Activated naive CD8-positive, alpha-beta T cell treated with anti-CD3 and anti-CD28 coated beads, Interleukin-2, amount 10 ng/mL, durations not matched to agents 7 days and 5 days (primary cell): Measurements from ENCODE around the gene CUEDC2. TPM values are rescaled to one million over a fixed set of nuclear protein-coding genes. Genes with fewer than 3 reads are reported as not detected.
"Not testable (repeated sequence)": the region's sequence is repeated elsewhere in the genome, so short reads cannot be mapped to it uniquely, and the experiment has no call there.

Experiments
- ATAC-seq: fragments of 150-1000 bp; cut with Tn5 transposase; one replicate; pipeline ENCODE4 v1.10.0; 2021; ENCODE audit warnings: low read depth, moderate library complexity
- POLR2A ChIA-PET: fragments of 350-600 bp; sonication (Branson Sonifier 250); formaldehyde crosslinking; loops from one replicate; lab custom pipeline; 2021; ENCODE audit warnings: antibody characterized with exemption; lab: Charles Lee
- DNase-seq: peaks from one replicate; pipeline ENCODE4 v3.0.0; 2021
- H3K27ac Mint-ChIP-seq: one replicate; pipeline ENCODE4 v1.8.0; 2022; ENCODE audit warnings: mild to moderate bottlenecking, mixed read lengths
- H3K27me3 Mint-ChIP-seq: one replicate; pipeline ENCODE4 v1.8.0; 2022; ENCODE audit warnings: mild to moderate bottlenecking, moderate library complexity, mixed read lengths
- H3K36me3 Mint-ChIP-seq: one replicate; pipeline ENCODE4 v1.8.0; 2021; ENCODE audit warnings: mild to moderate bottlenecking, mixed read lengths
- H3K4me1 Mint-ChIP-seq: one replicate; pipeline ENCODE4 v1.8.0; 2021; ENCODE audit warnings: mixed read lengths
- H3K4me3 Mint-ChIP-seq: one replicate; pipeline ENCODE4 v1.8.0; 2022; ENCODE audit warnings: mild to moderate bottlenecking, moderate library complexity, mixed read lengths
- H3K9me3 Mint-ChIP-seq: one replicate; pipeline ENCODE4 v1.8.0; 2021; ENCODE audit warnings: mixed read lengths
- total RNA-seq, 2 experiments: library from RNA; stranded (reverse); gene quantifications; one replicate each; pipeline ENCODE4 v1.2.3, GENCODE V29; 2021

CUEDC2 gene
- total RNA-seq, 2 experiments from 2014 or later, result 68.6 to 70.3 TPM

- Mint-ChIP-seq H3K9me3 (no peaks in the 10 kb centered on the region), H3K27me3 (no peaks in the 10 kb centered on the region), H3K4me3 (no peak overlapping the region), H3K4me1 (peaks cover 26% of the 10 kb centered on the region), H3K27ac (no peak overlapping the region), H3K36me3 (no peaks in the 10 kb centered on the region)
- POLR2A ChIA-PET, result interaction anchor here (1.2 kb wide), 1 partner anchor 70 kb away, joined by 3 read pairs; no protein-coding TSS in a partner anchor
- DNase-seq (no peak), ATAC-seq (no peak)
Observed at GRCh38 chr10:102463983-102464382, 31.6 kb upstream of the CUEDC2 start.

- Mint-ChIP-seq H3K36me3 (peaks cover 2% of the 10 kb centered on the region), H3K4me1 (peaks cover 27% of the 10 kb centered on the region), H3K27me3 (no peaks in the 10 kb centered on the region), H3K4me3 (peak overlapping the region; percentile 96), H3K27ac (no peak overlapping the region), H3K9me3 (no peaks in the 10 kb centered on the region)
- DNase-seq, result no peak
- POLR2A ChIA-PET, result interaction anchor here (0.8 to 3.7 kb wide), 7 partner anchors 9 to 78 kb away, joined by 3 to 62 read pairs (median 3); partner anchors contain the start of genes C10orf95 and NFKB2
- ATAC-seq, result no peak
Observed at GRCh38 chr10:102462512-102463054, 30.2 kb upstream of the CUEDC2 start.

GRCh38 chr10:102461187-102462054 is 29.0 kb upstream of the CUEDC2 start:
- ATAC-seq (peak; percentile 98), DNase-seq (peak; percentile 94)

GRCh38 chr10:102460836-102461186 is 28.4 kb upstream of the CUEDC2 start:
- Mint-ChIP-seq H3K9me3 (no peaks in the 10 kb centered on the region), H3K4me3 (peak overlapping the region; percentile 96), H3K27me3 (no peaks in the 10 kb centered on the region), H3K4me1 (peaks cover 25% of the 10 kb centered on the region), H3K27ac (peak overlapping the region; percentile 84), H3K36me3 (peaks cover 10% of the 10 kb centered on the region)
- POLR2A ChIA-PET, result interaction anchor here (0.6 to 3.7 kb wide), 10 partner anchors 9 to 309 kb away, joined by 3 to 62 read pairs (median 4); partner anchors contain the start of genes C10orf95, FBXL15, NFKB2 and NOLC1
- DNase-seq (no peak), ATAC-seq (peak; percentile 28)

More at GRCh38 chr10:102461187-102462054, 29.0 kb upstream of the CUEDC2 start:
- no peaks in the 10 kb centered on the region for H3K9me3 Mint-ChIP-seq
- peaks cover 25% of the 10 kb centered on the region for H3K4me1 Mint-ChIP-seq
- H3K27ac Mint-ChIP-seq, result peak overlapping the region; percentile 84
- peaks cover 6% of the 10 kb centered on the region for H3K36me3 Mint-ChIP-seq
- peak overlapping the region; percentile 96 for H3K4me3 Mint-ChIP-seq
- POLR2A ChIA-PET, result interaction anchor here (0.6 to 3.7 kb wide), 14 partner anchors 10 to 309 kb away, joined by 3 to 62 read pairs (median 3); partner anchors contain the start of genes C10orf95, CUEDC2, FBXL15 and NFKB2
- H3K27me3 Mint-ChIP-seq, result no peaks in the 10 kb centered on the region

GRCh38 chr10:102458656-102459055 is 26.3 kb upstream of the CUEDC2 start:
- POLR2A ChIA-PET, result interaction anchor here (0.6 to 1.5 kb wide), 2 partner anchors 8 to 208 kb away, joined by 3 to 7 read pairs; no protein-coding TSS in a partner anchor
- peaks cover 32% of the 10 kb centered on the region for H3K4me1 Mint-ChIP-seq
- H3K27me3 Mint-ChIP-seq, result no peaks in the 10 kb centered on the region
- no peaks in the 10 kb centered on the region for H3K9me3 Mint-ChIP-seq
- no peak for DNase-seq
- H3K4me3 Mint-ChIP-seq, result no peak overlapping the region
- ATAC-seq, result no peak
- peaks cover 13% of the 10 kb centered on the region for H3K36me3 Mint-ChIP-seq
- H3K27ac Mint-ChIP-seq, result no peak overlapping the region

GRCh38 chr10:102457591-102458150 is 25.3 kb upstream of the CUEDC2 start:
- H3K9me3 Mint-ChIP-seq, result no peaks in the 10 kb centered on the region
- H3K27ac Mint-ChIP-seq, result peak overlapping the region; percentile 46
- POLR2A ChIA-PET, result interaction anchor here (0.6 kb wide), 1 partner anchor 293 kb away, joined by 4 read pairs; no protein-coding TSS in a partner anchor
- H3K4me1 Mint-ChIP-seq, result peaks cover 34% of the 10 kb centered on the region
- no peak overlapping the region for H3K4me3 Mint-ChIP-seq
- ATAC-seq, result no peak
- H3K36me3 Mint-ChIP-seq, result peaks cover 17% of the 10 kb centered on the region
- DNase-seq, result no peak
- no peaks in the 10 kb centered on the region for H3K27me3 Mint-ChIP-seq

GRCh38 chr10:102455893-102456471 is 23.6 kb upstream of the CUEDC2 start:
- H3K4me1 Mint-ChIP-seq, result peaks cover 31% of the 10 kb centered on the region
- no peak for ATAC-seq
- no peaks in the 10 kb centered on the region for H3K9me3 Mint-ChIP-seq
- no peak overlapping the region for H3K27ac Mint-ChIP-seq
- H3K27me3 Mint-ChIP-seq, result no peaks in the 10 kb centered on the region
- no peak for DNase-seq
- peaks cover 21% of the 10 kb centered on the region for H3K36me3 Mint-ChIP-seq
- POLR2A ChIA-PET, result interaction anchor here (0.6 kb wide), 1 partner anchor 208 kb away, joined by 3 read pairs; no protein-coding TSS in a partner anchor
- no peak overlapping the region for H3K4me3 Mint-ChIP-seq

GRCh38 chr10:102454662-102455487 is 22.5 kb upstream of the CUEDC2 start:
- H3K27me3 Mint-ChIP-seq, ATAC-seq, POLR2A ChIA-PET, H3K4me3 Mint-ChIP-seq, H3K9me3 Mint-ChIP-seq, H3K27ac Mint-ChIP-seq, DNase-seq: not testable (repeated sequence)
- Mint-ChIP-seq H3K4me1 (peaks cover 26% of the 10 kb centered on the region), H3K36me3 (peaks cover 21% of the 10 kb centered on the region)

GRCh38 chr10:102453502-102453901 is 21.1 kb upstream of the CUEDC2 start:
- DNase-seq, result no peak
- no peaks in the 10 kb centered on the region for H3K9me3 Mint-ChIP-seq
- POLR2A ChIA-PET, result interaction anchor here (0.7 to 6.6 kb wide), 9 partner anchors 8 to 335 kb away, joined by 3 to 163 read pairs (median 5); partner anchors contain the start of genes CUEDC2 and FBXL15
- no peaks in the 10 kb centered on the region for H3K27me3 Mint-ChIP-seq
- no peak overlapping the region for H3K27ac Mint-ChIP-seq
- peaks cover 22% of the 10 kb centered on the region for H3K36me3 Mint-ChIP-seq
- no peak for ATAC-seq
- H3K4me1 Mint-ChIP-seq, result peaks cover 34% of the 10 kb centered on the region
- H3K4me3 Mint-ChIP-seq, result no peak overlapping the region

GRCh38 chr10:102452672-102453340 is 20.4 kb upstream of the CUEDC2 start:
- Mint-ChIP-seq H3K4me1 (peaks cover 34% of the 10 kb centered on the region), H3K27ac (peak overlapping the region; percentile 82), H3K9me3 (no peaks in the 10 kb centered on the region), H3K4me3 (peak overlapping the region; percentile 45), H3K27me3 (no peaks in the 10 kb centered on the region), H3K36me3 (peaks cover 22% of the 10 kb centered on the region)
- DNase-seq, result peak; percentile 46
- ATAC-seq, result peak; percentile 24
- POLR2A ChIA-PET, result interaction anchor here (0.8 to 6.6 kb wide), 8 partner anchors 9 to 59 kb away, joined by 3 to 163 read pairs (median 5); partner anchors contain the start of genes CUEDC2 and FBXL15

- Mint-ChIP-seq H3K9me3 (no peaks in the 10 kb centered on the region), H3K27ac (peak within 1 kb of the TSS; percentile 82), H3K36me3 (peaks cover 15% of the 10 kb centered on the region), H3K4me3 (peak within 1 kb of the TSS; percentile 94), H3K4me1 (peaks cover 31% of the 10 kb centered on the region), H3K27me3 (no peaks in the 10 kb centered on the region)
- POLR2A ChIA-PET, result interaction anchor here (0.5 to 6.6 kb wide), 17 partner anchors 8 to 262 kb away, joined by 3 to 163 read pairs (median 6); partner anchors contain the start of genes ACTR1A, CUEDC2, FBXL15 and NFKB2
- no peak for ATAC-seq
- DNase-seq, result peak; percentile 49
Observed at GRCh38 chr10:102451105-102451969, 19.0 kb upstream of the CUEDC2 start, which contains the start of gene C10orf95. Gene C10orf95 (minus strand): TSS chr10:102451543. CDS start chr10:102451093, 450 bp downstream.
